Activated naive CD4-positive, alpha-beta T cell (primary cell): Measurements from ENCODE around the gene DYTN.
A peak's percentile ranks its signal among the peaks of the same experiment; 100 is the strongest.
"Not testable (repeated sequence)": the region's sequence is repeated elsewhere in the genome, so short reads cannot be mapped to it uniquely, and the experiment has no call there.

Experiments used
- DNase-seq, 4 experiments: peaks; one replicate each; lab custom pipeline; 2025; lab: John Stamatoyannopoulos, UW

Gene DYTN, protein sequence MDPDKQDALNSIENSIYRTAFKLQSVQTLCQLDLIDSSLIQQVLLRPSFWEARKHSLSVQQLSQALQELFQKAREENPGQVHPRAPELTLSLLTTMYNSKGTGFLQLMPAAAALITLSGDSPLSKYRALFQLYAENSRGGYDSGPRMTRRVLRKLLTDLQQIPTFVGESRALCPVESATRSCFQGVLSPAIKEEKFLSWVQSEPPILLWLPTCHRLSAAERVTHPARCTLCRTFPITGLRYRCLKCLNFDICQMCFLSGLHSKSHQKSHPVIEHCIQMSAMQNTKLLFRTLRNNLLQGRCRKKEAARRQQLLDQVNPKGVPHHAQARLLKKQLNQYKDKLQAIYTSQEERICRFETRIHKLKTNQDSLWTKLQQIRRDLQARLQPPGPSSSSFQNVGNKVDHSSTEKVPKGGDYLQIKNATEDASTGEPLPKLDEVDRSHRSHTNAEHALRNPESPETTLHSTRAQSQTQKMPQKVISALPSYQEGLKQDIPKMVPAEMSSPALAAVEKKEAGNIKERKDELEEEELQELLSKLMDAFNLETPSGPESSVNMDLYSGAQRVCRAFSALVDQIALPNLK

DNA sequence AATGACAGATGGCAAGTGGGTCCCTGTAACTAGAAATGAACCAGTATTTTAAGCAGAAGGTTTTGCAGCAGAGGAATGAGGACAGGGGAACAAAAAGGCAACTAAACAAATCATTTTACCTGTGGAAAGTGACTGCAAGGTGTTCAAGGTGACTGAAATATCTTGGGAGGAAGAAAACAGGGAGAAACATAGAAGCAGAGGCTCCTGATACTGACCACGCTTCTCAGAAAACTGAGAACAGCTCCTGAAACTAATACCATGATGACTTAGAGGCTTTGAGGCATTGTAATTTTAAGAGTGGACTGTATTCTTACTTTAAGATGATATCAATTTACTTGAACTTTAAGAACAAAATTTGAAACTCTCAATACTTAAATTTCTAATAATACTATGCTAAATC lies at the start of gene DYTN:
Gene DYTN, minus strand, starts transcription at position 101 of the 400 bp plus-strand sequence. CDS start 117 bp downstream, outside the sequence.
- DNase-seq: no peak

DNA sequence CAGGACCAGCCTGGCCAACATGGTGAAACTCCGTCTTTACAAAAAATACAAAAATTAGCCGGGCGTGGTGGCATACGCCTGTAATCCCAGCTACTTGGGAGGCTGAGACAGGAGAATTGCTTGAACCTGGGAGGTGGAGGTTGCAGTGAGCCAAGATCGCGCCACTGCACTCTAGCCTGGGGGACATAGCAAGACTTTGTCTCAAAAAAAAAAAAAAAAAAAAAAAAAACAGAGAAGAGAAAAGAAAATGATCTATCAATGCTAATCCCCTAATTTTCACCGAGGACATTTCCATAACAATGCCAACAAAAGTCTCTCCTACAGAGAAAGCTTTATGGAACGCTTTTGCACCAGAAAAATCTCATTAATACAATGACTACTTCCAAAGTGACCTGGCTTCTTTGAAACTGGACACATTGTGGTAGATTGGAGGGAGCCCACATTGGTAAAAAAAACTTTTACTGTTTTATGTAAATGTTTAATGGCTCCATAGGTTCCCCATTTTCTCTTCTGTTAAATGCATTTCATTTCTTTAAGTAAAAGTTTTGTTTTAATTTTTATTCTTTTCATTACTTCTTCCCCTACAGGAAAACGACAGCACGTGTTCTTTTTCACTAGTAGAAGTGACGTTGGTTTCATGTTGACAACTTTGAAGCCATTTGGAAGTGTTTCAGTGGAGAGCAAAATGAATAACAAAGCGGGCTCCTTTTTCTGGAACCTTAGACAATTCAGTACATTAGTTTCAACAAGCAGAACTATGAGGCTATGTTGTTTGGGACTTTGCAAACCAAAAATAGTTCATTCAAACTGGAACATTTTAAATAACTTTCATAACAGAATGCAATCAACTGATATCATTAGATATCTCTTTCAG lies 48.1 kb upstream of the DYTN start:
- no peak for DNase-seq

GRCh38 chr2:206765242-206766056 lies 47.3 kb upstream of the DYTN start, which contains the start of the genes FASTKD2 and MDH1B:
Gene FASTKD2, plus strand, starts transcription at chr2:206765606. Its CDS starts 1,088 bp downstream, at chr2:206766694.
Gene MDH1B, minus strand, starts transcription at chr2:206765328. Its CDS starts 57 bp downstream, at chr2:206765271.
- peak; percentile 53 to 70 (median 64) for DNase-seq

DNA sequence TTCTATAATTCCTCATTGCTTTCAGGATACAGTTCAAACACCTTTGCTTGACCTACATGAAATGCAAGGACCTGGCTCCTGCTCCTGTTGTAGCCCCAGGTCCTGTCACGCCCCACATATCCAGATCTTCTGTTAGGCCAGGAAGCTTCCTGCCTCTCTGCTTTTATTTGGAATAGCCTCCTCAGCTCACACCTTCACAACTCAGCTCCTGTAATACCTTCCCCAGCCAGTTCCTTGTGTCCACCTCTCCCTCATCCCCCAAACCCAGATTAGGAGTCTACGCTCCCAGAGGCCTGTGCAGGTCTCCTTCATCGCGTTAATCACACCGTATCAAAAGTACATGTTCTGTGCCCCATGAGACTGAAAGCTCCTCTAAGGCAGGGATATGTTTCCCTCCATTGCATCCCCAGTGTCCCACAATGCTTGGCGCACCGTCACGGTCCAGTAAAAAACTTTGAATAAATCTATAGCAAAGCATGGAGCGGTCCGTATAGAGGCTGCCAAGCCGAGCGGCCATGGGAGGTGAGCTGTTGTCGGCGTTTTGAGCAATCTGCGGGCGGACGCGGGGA lies 46.6 kb upstream of the DYTN start:
- DNase-seq: no peak

GRCh38 chr2:206756816-206757215 lies 38.6 kb upstream of the DYTN start:
- no peak for DNase-seq

- no peak for DNase-seq
Measured at GRCh38 chr2:206740800-206741199, 22.6 kb upstream of the DYTN start.

GRCh38 chr2:206739271-206739670 lies 21.1 kb upstream of the DYTN start:
- DNase-seq: no peak

DNA sequence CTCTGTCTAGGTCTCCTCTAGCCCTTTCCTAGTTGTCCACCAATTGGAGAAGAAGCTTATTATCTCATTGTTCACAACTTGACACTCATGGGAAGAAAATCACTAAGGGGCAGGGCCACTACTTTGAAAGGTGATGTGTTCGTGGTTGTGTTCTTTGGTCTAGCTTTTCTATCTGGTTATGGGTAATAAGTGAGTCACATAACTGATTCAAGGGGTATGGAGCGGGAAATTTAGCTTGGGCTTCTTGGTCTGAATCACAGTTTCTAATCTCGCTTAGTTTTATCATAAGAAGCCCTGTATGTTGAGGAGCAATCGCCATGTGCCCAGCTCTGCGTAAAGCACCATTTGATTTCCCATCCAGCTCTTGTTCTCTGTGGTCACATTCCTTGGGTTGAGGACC lies 18.7 kb upstream of the DYTN start:
- DNase-seq: no peak

DNA sequence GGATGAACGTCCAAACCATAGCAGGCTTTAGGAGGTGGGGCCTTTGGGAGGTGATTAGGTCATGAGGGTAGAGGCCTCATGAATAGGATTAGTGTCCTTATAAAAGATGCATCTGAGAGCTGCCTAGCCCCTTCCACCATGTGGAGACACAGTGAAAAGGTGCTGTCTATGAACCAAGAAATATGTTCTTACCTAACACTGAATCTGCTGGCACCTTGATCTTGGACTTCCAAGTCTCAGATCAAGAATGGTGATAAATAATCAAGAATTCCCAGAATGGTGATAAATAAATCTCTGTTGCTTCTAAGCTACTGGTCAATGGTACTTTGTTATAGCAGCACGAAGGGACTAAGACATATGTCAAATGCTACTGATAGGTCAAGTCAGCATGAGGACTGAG lies 15.1 kb upstream of the DYTN start:
- DNase-seq: no peak

DNA sequence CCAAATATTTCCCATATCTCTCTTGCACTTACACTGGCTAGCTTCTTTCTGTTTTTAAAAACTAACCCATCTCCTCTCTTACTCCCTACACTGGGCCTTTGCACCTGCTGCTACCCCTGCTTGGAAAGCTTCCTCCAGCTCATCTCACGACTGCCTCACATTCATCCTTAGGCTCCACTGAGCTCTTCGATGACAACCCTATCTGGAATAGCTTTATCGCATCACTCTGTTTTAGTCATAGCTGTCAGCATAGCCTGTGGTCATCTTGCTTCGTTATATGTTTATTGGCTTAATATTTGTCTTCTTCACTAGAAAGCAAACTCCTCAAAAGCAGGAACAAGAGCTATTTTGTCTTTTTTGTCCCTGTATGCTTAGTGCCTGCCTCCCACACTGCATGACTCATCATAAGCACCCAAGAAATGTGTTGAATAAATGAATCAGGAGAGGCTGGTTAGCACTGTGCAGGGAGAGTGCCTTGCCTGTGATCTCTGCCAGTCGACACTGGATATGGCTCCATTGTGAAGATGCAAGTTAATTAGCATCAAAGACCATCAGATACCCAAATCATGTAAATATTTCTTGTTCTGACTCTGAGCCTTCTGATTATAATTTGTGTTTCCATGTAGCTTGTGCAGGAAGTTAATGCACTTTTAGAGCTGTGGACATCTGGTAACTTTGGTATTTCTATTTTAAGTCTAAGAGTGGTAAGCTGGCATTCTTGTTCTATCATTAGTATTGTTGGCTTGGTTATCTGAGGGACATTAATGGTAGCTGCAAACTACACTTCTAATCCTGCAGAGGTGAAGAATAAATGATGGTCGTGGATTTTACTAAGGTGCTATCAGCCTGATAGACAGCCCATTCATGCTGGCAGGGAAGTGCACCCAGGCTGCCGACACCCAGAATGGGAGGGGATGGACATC lies 10.3 kb upstream of the DYTN start:
- DNase-seq: no peak

- no peak for DNase-seq
Measured at GRCh38 chr2:206727287-206727686, 9.1 kb upstream of the DYTN start.

DNA sequence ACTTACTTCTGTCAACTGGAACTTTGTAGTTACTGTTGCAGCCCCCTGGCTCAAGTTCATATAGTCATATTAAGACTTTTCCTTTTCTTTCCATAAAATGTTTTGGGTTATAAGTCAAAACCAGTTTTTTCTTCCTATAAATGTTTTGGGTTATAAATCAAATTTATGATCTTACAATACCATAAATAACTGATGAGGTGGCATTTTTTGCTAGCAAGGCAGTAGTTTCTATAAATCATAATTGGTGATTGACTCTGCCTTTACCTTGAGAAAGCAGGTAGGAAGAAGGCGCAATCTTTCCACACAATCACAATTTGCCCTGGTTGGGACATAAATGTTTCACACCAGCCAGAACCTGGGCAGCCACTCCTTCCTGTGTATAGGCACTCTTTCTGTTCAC lies 5.1 kb upstream of the DYTN start:
- no peak for DNase-seq

DNA sequence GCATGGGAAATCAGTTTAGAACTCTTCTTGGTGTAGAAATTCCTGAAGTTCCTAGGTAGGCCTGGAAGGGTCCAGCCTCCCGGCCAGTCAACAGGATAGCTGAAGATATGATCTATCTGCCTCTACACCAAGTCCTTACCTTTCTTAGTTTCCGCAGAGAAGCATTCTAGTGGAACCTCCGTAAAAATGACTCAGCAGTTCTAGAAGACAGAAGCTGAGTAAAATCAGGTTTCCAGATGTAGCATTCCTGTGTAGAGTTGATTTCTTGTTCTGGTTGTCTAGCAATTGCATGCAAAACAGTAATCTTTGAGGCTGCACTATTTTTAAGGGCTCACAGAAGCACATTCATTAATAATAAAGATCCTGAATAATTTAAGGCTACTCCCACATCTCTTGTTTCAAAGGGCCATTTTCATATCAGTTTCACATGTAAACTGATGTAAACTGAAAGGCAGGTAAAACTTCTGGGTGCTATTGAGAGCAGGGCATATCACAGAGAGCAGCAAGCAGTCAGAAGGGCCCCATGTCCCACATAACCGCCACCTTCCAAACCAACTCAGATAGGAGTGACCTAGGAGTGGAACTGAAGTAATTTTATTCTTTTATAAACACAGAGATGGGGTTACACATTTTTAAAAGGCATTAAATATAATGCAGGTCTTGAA lies 3.2 kb upstream of the DYTN start:
- no peak for DNase-seq

DNA sequence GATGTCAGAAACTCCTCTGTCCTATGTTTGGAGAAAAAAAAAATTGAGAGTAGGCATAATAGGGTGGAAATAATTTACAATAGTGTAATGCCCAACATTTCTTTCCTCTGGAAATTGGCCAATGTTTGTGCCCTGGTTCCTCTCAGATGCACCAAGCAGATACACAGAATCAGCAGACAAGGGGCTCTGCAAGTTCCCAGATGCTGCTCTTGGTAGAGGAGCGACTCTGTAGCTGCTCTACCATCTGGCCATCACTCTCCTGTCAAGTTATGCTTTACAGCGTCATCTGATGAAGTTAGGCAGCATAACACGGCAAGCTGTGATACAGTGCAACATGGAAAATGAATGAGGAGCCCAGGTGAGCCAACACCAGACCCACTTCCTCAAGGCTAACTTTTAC lies 1.6 kb downstream of the DYTN start:
- DNase-seq: no peak

- DNase-seq: not testable (repeated sequence)
Measured at GRCh38 chr2:206715183-206715582, 3.0 kb downstream of the DYTN start.

DNA sequence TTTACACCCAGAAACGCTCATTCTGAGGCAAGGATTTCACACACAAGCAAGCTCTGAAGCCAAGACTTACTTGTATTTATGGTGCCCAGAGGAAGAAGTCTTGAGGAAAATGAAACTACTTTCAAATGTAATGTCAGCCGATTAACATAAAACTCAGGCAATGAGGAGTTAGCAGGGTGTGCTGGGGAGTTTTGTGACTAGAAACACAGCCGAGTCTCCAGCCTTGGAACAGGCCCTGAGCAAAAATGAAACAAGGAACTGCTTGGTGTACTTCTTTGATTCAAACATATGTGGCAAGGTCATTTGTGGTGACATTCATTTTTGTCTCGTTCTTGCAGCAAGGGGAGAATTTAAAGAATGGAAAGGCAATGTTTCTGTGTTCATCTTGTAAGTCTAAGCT lies 4.5 kb downstream of the DYTN start:
- no peak for DNase-seq

DNA sequence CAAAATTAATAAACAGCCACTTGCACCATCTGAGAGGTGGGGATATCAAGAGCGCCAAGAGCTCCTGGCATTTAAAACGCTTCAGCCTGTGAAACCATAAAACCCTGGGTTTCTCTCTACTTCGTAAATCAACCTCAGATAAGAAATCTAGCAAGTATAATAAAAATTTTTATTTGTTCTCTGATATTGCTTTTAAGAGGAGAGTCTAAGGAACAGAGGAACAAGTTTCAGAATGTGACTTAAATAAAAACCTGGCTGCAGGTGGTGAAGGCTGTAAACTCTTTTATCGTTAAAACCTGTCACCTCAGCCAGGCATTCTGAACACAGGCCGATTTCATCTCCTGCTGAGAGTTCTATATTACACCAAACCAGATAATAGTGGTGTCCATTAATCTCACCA lies 9.9 kb downstream of the DYTN start:
- no peak for DNase-seq

DNA sequence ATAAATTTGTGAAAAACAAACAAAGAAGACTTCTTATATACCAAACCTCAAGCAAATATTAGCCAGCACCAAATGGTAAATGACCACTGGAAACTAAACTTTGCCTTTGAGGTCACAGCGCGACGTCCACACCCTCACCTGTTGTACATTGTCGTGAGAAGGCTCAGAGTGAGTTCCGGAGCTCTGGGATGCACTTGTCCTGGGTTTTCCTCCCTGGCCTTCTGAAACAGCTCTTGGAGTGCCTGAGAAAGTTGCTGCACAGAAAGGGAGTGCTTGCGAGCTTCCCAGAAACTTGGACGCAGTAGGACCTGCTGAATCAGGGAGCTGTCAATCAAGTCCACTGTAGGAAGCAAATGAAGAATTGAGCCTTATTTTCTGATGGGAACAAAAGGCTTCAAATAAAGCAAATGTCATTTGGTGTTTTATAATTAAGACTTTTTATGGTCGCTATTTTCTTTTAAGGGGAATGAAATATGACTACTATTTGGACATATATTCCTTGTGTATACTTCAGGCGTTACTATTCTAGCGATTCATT lies 11.0 kb downstream of the DYTN start:
- DNase-seq: no peak

GRCh38 chr2:206701952-206702605 lies 16.1 kb downstream of the DYTN start:
- no peak for DNase-seq
